Fibroblast of pulmonary artery (primary cell): ENCODE data around the gene SUCNR1.

ENCODE experiments used
- DNase-seq: peaks from one replicate; pipeline ENCODE4 v3.0.0-alpha.2; 2010; ENCODE audit warnings: low read depth
- H3K4me3 ChIP-seq: replicated peaks from 2 replicates; pipeline ENCODE4 v1.5.1; 2011; ENCODE audit warnings: low read depth, mild to moderate bottlenecking, control low read depth, low read length, moderate library complexity
- CTCF ChIP-seq: IDR thresholded peaks from 2 replicates; pipeline ENCODE4 v1.5.1; 2011; ENCODE audit warnings: mild to moderate bottlenecking, control low read depth, low read length, inconsistent platforms; ENCODE audit errors: missing control alignments

SUCNR1 gene

GRCh38 chr3:151859233-151859673, 14.2 kb upstream of the SUCNR1 start:
- no peak for TF ChIP-seq CTCF
- no peak for DNase-seq
- no peak overlapping the region for H3K4me3 ChIP-seq

GRCh38 chr3:151859905-151860304, 13.5 kb upstream of the SUCNR1 start:
- no peak for TF ChIP-seq CTCF
- no peak for DNase-seq
- no peak overlapping the region for H3K4me3 ChIP-seq

GRCh38 chr3:151863611-151864010, 9.8 kb upstream of the SUCNR1 start:
- H3K4me3 ChIP-seq: no peak overlapping the region
- TF ChIP-seq CTCF: no peak
- DNase-seq: peak; percentile 52

GRCh38 chr3:151864423-151865101, 8.9 kb upstream of the SUCNR1 start:
- TF ChIP-seq CTCF: no peak
- H3K4me3 ChIP-seq: no peak overlapping the region
- DNase-seq: peak; percentile 89

GRCh38 chr3:151866711-151867410, 6.6 kb upstream of the SUCNR1 start:
- no peak overlapping the region for H3K4me3 ChIP-seq
- no peak for DNase-seq
- no peak for TF ChIP-seq CTCF

GRCh38 chr3:151867666-151868065, 5.8 kb upstream of the SUCNR1 start:
- no peak for TF ChIP-seq CTCF
- no peak overlapping the region for H3K4me3 ChIP-seq
- no peak for DNase-seq
